WTC11 (cell line): ENCODE measurements around the gene HOXA5. TPM values are rescaled to one million over a fixed set of nuclear protein-coding genes. Genes with fewer than 3 reads are reported as not detected.

Experiments
- ATAC-seq: fragments of 200-7000 bp; cut with Tn5 transposase; 2 replicates; pipeline ENCODE4 v1.10.0; 2021; ENCODE audit warnings: mild to moderate bottlenecking, moderate library complexity
- CTCF ChIA-PET: fragments of 300-600 bp; sonication (Branson Sonifier 250); formaldehyde crosslinking; loops from one replicate; lab custom pipeline; 2021; ENCODE audit warnings: antibody characterized with exemption; lab: Charles Lee
- POLR2A ChIA-PET: fragments of 350-600 bp; sonication (Branson Sonifier 250); formaldehyde crosslinking; loops from one replicate; lab custom pipeline; 2021; ENCODE audit warnings: antibody characterized with exemption; lab: Charles Lee
- DNase-seq: peaks from one replicate; pipeline ENCODE4 v3.0.0; 2021; ENCODE audit warnings: low spot score
- H3K27ac Mint-ChIP-seq: 2 replicates; pipeline ENCODE4 v1.8.0; 2021; ENCODE audit warnings: mixed read lengths
- H3K27me3 Mint-ChIP-seq: 2 replicates; pipeline ENCODE4 v1.8.0; 2021; ENCODE audit warnings: low read depth, mild to moderate bottlenecking, moderate library complexity, mixed read lengths
- H3K36me3 Mint-ChIP-seq: 2 replicates; pipeline ENCODE4 v1.8.0; 2021; ENCODE audit warnings: mixed read lengths
- H3K4me1 Mint-ChIP-seq: 2 replicates; pipeline ENCODE4 v1.8.0; 2022; ENCODE audit warnings: mixed read lengths
- H3K4me3 Mint-ChIP-seq: 2 replicates; pipeline ENCODE4 v1.8.0; 2021; ENCODE audit warnings: mild to moderate bottlenecking, moderate library complexity, mixed read lengths
- H3K9me3 Mint-ChIP-seq: 2 replicates; pipeline ENCODE4 v1.8.0; 2021; ENCODE audit warnings: mixed read lengths
- ATF1 ChIP-seq: sonication (generic); formaldehyde crosslinking; IDR thresholded peaks from 2 replicates; pipeline ENCODE4 v1.8.1; 2023; ENCODE audit warnings: mild to moderate bottlenecking, moderate library complexity, missing genetic modification reagents
- ATF2 ChIP-seq: sonication (generic); formaldehyde crosslinking; IDR thresholded peaks from 2 replicates; pipeline ENCODE4 v1.8.1; 2022; ENCODE audit warnings: low read depth, missing genetic modification reagents, borderline replicate concordance
- JAZF1 ChIP-seq: fragments of 250-450 bp; sonication (Bioruptor Pico); IDR thresholded peaks from 2 replicates; pipeline ENCODE4 v1.9.0; 2021; ENCODE audit warnings: moderate library complexity, mild to moderate bottlenecking, inconsistent platforms
- NFYB ChIP-seq: sonication (generic); formaldehyde crosslinking; conservative IDR thresholded peaks from 2 replicates; pipeline ENCODE4 v1.8.0; 2022; ENCODE audit warnings: low read depth, missing genetic modification reagents
- SMAD3 ChIP-seq: sonication (generic); formaldehyde crosslinking; IDR thresholded peaks from 2 replicates; pipeline ENCODE4 v1.8.0; 2022; ENCODE audit warnings: missing genetic modification reagents, mild to moderate bottlenecking, borderline replicate concordance
- STAT6 ChIP-seq: sonication (generic); formaldehyde crosslinking; conservative IDR thresholded peaks from 2 replicates; pipeline ENCODE4 v1.8.1; 2023; ENCODE audit warnings: mild to moderate bottlenecking, low read depth, missing genetic modification reagents, moderate library complexity
- TEAD4 ChIP-seq: sonication (generic); formaldehyde crosslinking; IDR thresholded peaks from 2 replicates; pipeline ENCODE4 v1.8.0; 2022; ENCODE audit warnings: mild to moderate bottlenecking, missing genetic modification reagents
- ZBTB21 ChIP-seq: sonication (generic); formaldehyde crosslinking; IDR thresholded peaks from 2 replicates; pipeline ENCODE4 v1.8.1; 2023; ENCODE audit warnings: mild to moderate bottlenecking, missing genetic modification reagents, borderline replicate concordance
- ZNF219 ChIP-seq: sonication (generic); formaldehyde crosslinking; IDR thresholded peaks from 2 replicates; pipeline ENCODE4 v1.8.0; 2023; ENCODE audit warnings: missing genetic modification reagents, mild to moderate bottlenecking, borderline replicate concordance
- ZNF263 ChIP-seq: sonication (generic); formaldehyde crosslinking; IDR thresholded peaks from 2 replicates; pipeline ENCODE4 v1.8.1; 2022; ENCODE audit warnings: low read depth, mild to moderate bottlenecking, moderate library complexity, missing genetic modification reagents
- ZNF425 ChIP-seq: fragments of 250-450 bp; sonication (Bioruptor Pico); conservative IDR thresholded peaks from 2 replicates; pipeline ENCODE4 v1.9.0; 2021; ENCODE audit warnings: mild to moderate bottlenecking
- total RNA-seq: library from RNA; stranded (reverse); gene quantifications from 3 replicates; pipeline ENCODE4 v1.2.3, GENCODE V29; 2021
- TF ChIP-seq, protein P1 (sequence below): sonication (generic); formaldehyde crosslinking; IDR thresholded peaks from 2 replicates; pipeline ENCODE4 v1.8.0; 2022; ENCODE audit warnings: missing genetic modification reagents
- TF ChIP-seq, protein P2 (sequence below): fragments of 250-450 bp; sonication (Bioruptor Pico); IDR thresholded peaks from 2 replicates; pipeline ENCODE4 v2.1.2; 2022; ENCODE audit warnings: mild to moderate bottlenecking, moderate library complexity
- TF ChIP-seq, protein P3 (sequence below): sonication (generic); formaldehyde crosslinking; IDR thresholded peaks from 2 replicates; pipeline ENCODE4 v1.8.0; 2023; ENCODE audit warnings: missing genetic modification reagents
- TF ChIP-seq, protein P4 (sequence below): fragments of 250-450 bp; sonication (Bioruptor Pico); IDR thresholded peaks from 2 replicates; pipeline ENCODE4 v1.9.0; 2021; ENCODE audit warnings: mild to moderate bottlenecking

The HOXA5 gene
- total RNA-seq, 1 experiment from 2014 or later: not detected

GRCh38 chr7:27150568-27151340 is 7.3 kb upstream of the HOXA5 start (continued):
- TF ChIP-seq, protein P1, sequence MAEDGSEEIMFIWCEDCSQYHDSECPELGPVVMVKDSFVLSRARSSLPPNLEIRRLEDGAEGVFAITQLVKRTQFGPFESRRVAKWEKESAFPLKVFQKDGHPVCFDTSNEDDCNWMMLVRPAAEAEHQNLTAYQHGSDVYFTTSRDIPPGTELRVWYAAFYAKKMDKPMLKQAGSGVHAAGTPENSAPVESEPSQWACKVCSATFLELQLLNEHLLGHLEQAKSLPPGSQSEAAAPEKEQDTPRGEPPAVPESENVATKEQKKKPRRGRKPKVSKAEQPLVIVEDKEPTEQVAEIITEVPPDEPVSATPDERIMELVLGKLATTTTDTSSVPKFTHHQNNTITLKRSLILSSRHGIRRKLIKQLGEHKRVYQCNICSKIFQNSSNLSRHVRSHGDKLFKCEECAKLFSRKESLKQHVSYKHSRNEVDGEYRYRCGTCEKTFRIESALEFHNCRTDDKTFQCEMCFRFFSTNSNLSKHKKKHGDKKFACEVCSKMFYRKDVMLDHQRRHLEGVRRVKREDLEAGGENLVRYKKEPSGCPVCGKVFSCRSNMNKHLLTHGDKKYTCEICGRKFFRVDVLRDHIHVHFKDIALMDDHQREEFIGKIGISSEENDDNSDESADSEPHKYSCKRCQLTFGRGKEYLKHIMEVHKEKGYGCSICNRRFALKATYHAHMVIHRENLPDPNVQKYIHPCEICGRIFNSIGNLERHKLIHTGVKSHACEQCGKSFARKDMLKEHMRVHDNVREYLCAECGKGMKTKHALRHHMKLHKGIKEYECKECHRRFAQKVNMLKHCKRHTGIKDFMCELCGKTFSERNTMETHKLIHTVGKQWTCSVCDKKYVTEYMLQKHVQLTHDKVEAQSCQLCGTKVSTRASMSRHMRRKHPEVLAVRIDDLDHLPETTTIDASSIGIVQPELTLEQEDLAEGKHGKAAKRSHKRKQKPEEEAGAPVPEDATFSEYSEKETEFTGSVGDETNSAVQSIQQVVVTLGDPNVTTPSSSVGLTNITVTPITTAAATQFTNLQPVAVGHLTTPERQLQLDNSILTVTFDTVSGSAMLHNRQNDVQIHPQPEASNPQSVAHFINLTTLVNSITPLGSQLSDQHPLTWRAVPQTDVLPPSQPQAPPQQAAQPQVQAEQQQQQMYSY (CRISPR knock-in tag): no peak
- TF ChIP-seq ATF2 (CRISPR knock-in tag) (no peak), ATF1 (CRISPR knock-in tag) (no peak), ZNF219 (CRISPR knock-in tag) (no peak), ZBTB21 (CRISPR knock-in tag) (no peak), ZNF425 (CRISPR knock-in tag) (no peak)
- TF ChIP-seq, protein P2, sequence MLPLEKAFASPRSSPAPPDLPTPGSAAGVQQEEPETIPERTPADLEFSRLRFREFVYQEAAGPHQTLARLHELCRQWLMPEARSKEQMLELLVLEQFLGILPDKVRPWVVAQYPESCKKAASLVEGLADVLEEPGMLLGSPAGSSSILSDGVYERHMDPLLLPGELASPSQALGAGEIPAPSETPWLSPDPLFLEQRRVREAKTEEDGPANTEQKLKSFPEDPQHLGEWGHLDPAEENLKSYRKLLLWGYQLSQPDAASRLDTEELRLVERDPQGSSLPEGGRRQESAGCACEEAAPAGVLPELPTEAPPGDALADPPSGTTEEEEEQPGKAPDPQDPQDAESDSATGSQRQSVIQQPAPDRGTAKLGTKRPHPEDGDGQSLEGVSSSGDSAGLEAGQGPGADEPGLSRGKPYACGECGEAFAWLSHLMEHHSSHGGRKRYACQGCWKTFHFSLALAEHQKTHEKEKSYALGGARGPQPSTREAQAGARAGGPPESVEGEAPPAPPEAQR (CRISPR knock-in tag): no peak
- TF ChIP-seq, all 79 proteins: peak for 4

- Mint-ChIP-seq H3K36me3 (peaks cover 3% of the 10 kb centered on the region), H3K27me3 (peaks cover 100% of the 10 kb centered on the region), H3K4me3 (peak overlapping the region; percentile 55), H3K4me1 (peaks cover 26% of the 10 kb centered on the region), H3K9me3 (no peaks in the 10 kb centered on the region), H3K27ac (no peak overlapping the region)
- no peak for DNase-seq
- ATAC-seq: no peak
- POLR2A ChIA-PET: no interaction called here
- CTCF ChIA-PET: interaction anchor here (0.8 to 4.0 kb wide), 12 partner anchors 8 to 467 kb away, joined by 3 to 74 read pairs (median 4); partner anchors contain the start of gene HOXA9
- TF ChIP-seq ZNF263 (CRISPR knock-in tag): no peak
- TF ChIP-seq, protein P3, sequence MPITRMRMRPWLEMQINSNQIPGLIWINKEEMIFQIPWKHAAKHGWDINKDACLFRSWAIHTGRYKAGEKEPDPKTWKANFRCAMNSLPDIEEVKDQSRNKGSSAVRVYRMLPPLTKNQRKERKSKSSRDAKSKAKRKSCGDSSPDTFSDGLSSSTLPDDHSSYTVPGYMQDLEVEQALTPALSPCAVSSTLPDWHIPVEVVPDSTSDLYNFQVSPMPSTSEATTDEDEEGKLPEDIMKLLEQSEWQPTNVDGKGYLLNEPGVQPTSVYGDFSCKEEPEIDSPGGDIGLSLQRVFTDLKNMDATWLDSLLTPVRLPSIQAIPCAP (CRISPR knock-in tag): no peak
- TF ChIP-seq TEAD4 (CRISPR knock-in tag): no peak
- TF ChIP-seq, protein P4, sequence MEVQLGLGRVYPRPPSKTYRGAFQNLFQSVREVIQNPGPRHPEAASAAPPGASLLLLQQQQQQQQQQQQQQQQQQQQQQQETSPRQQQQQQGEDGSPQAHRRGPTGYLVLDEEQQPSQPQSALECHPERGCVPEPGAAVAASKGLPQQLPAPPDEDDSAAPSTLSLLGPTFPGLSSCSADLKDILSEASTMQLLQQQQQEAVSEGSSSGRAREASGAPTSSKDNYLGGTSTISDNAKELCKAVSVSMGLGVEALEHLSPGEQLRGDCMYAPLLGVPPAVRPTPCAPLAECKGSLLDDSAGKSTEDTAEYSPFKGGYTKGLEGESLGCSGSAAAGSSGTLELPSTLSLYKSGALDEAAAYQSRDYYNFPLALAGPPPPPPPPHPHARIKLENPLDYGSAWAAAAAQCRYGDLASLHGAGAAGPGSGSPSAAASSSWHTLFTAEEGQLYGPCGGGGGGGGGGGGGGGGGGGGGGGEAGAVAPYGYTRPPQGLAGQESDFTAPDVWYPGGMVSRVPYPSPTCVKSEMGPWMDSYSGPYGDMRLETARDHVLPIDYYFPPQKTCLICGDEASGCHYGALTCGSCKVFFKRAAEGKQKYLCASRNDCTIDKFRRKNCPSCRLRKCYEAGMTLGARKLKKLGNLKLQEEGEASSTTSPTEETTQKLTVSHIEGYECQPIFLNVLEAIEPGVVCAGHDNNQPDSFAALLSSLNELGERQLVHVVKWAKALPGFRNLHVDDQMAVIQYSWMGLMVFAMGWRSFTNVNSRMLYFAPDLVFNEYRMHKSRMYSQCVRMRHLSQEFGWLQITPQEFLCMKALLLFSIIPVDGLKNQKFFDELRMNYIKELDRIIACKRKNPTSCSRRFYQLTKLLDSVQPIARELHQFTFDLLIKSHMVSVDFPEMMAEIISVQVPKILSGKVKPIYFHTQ (CRISPR knock-in tag): no peak
- TF ChIP-seq SMAD3 (CRISPR knock-in tag): no peak
- TF ChIP-seq JAZF1: no peak
- no peak for TF ChIP-seq ATF2 (CRISPR knock-in tag)
- no peak for TF ChIP-seq STAT6
- TF ChIP-seq NFYB (CRISPR knock-in tag): no peak
These were observed 6.5 kb upstream of the HOXA5 start for GRCh38 chr7:27149842-27150567.
